T1000 (cell line): ENCODE measurements around the gene TMEM61.

Source experiments
- DNase-seq: peaks from one replicate; lab custom pipeline; 2025; ENCODE audit warnings: mixed read lengths; lab: John Stamatoyannopoulos, UW

The TMEM61 gene

GRCh38 chr1:54985556-54985955, 5.1 kb downstream of the TMEM61 start:
- no peak for DNase-seq

GRCh38 chr1:54986025-54986424, 5.6 kb downstream of the TMEM61 start:
- no peak for DNase-seq

GRCh38 chr1:54986533-54986932, 6.1 kb downstream of the TMEM61 start:
- no peak for DNase-seq

GRCh38 chr1:54987427-54987826, 7.0 kb downstream of the TMEM61 start:
- DNase-seq = no peak

- no peak for DNase-seq
These were observed 7.7 kb downstream of the TMEM61 start for GRCh38 chr1:54987919-54988705.

- no peak for DNase-seq
These were observed 8.5 kb downstream of the TMEM61 start for GRCh38 chr1:54988975-54989374.

GRCh38 chr1:54989473-54989872, 9.0 kb downstream of the TMEM61 start:
- DNase-seq = no peak

- no peak for DNase-seq
These were observed 9.8 kb downstream of the TMEM61 start for GRCh38 chr1:54989968-54990810.

GRCh38 chr1:54990916-54991315, 10.5 kb downstream of the TMEM61 start:
- DNase-seq = no peak

GRCh38 chr1:54991939-54992338, 11.5 kb downstream of the TMEM61 start:
- no peak for DNase-seq

- DNase-seq = no peak
These were observed 12.7 kb downstream of the TMEM61 start for GRCh38 chr1:54993140-54993539.

- DNase-seq = no peak
These were observed 14.0 kb downstream of the TMEM61 start for GRCh38 chr1:54994355-54994990.

- no peak for DNase-seq
These were observed 14.8 kb downstream of the TMEM61 start for GRCh38 chr1:54995013-54995760.

- no peak for DNase-seq
These were observed 15.4 kb downstream of the TMEM61 start for GRCh38 chr1:54995835-54996234.

GRCh38 chr1:54996359-54996868, 16.0 kb downstream of the TMEM61 start:
- DNase-seq = peak; percentile 52

- DNase-seq = no peak
These were observed 16.7 kb downstream of the TMEM61 start for GRCh38 chr1:54996869-54997710.

GRCh38 chr1:54997711-54997986, 17.2 kb downstream of the TMEM61 start:
- no peak for DNase-seq

GRCh38 chr1:54998100-54998499, 17.7 kb downstream of the TMEM61 start:
- no peak for DNase-seq

GRCh38 chr1:54998677-54999076, 18.2 kb downstream of the TMEM61 start, which contains the start of gene BSND:
TSS of gene BSND (plus strand) at chr1:54998933. CDS start at chr1:54999187, 254 bp downstream.
- DNase-seq = no peak

- DNase-seq = no peak
These were observed 20.0 kb downstream of the TMEM61 start for GRCh38 chr1:55000110-55001085.
